Osteocyte (in vitro differentiated cells): ENCODE results near the gene DENND1A. TPM values are rescaled to one million over a fixed set of nuclear protein-coding genes. Genes with fewer than 3 reads are reported as not detected.
"Not testable (repeated sequence)": the region's sequence is repeated elsewhere in the genome, so short reads cannot be mapped to it uniquely, and the experiment has no call there.

ENCODE experiments used
- DNase-seq: peaks from one replicate; pipeline ENCODE4 v3.0.0; 2021; ENCODE audit warnings: mixed read lengths; ENCODE audit not compliant: unreplicated experiment; ENCODE audit errors: extremely low spot score
- H3K27ac Mint-ChIP-seq: one replicate; pipeline ENCODE4 v1.8.0; 2021; ENCODE audit warnings: mild to moderate bottlenecking, mixed read lengths; ENCODE audit not compliant: unreplicated experiment
- H3K27me3 Mint-ChIP-seq: one replicate; pipeline ENCODE4 v1.8.0; 2021; ENCODE audit warnings: mixed read lengths; ENCODE audit not compliant: unreplicated experiment
- H3K36me3 Mint-ChIP-seq: one replicate; pipeline ENCODE4 v1.8.0; 2021; ENCODE audit warnings: mixed read lengths; ENCODE audit not compliant: unreplicated experiment
- H3K4me1 Mint-ChIP-seq: one replicate; pipeline ENCODE4 v1.8.0; 2021; ENCODE audit warnings: mixed read lengths; ENCODE audit not compliant: unreplicated experiment
- H3K4me3 Mint-ChIP-seq: one replicate; pipeline ENCODE4 v1.8.0; 2021; ENCODE audit warnings: mild to moderate bottlenecking, moderate library complexity, mixed read lengths; ENCODE audit not compliant: unreplicated experiment
- H3K9me3 Mint-ChIP-seq: one replicate; pipeline ENCODE4 v1.8.0; 2021; ENCODE audit warnings: mixed read lengths; ENCODE audit not compliant: unreplicated experiment
- CTCF ChIP-seq: fragments of 200-600 bp; sonication (generic); IDR thresholded peaks from 2 replicates; pipeline ENCODE4 v1.5.0; 2021; ENCODE audit warnings: antibody characterized with exemption, mild to moderate bottlenecking, moderate library complexity
- total RNA-seq: library from RNA; stranded (reverse); gene quantifications from 2 replicates; pipeline ENCODE4 v1.2.1, GENCODE V29; 2021

Gene DENND1A
- total RNA-seq, 1 donor from 2014 or later: 19.8 TPM

DNA sequence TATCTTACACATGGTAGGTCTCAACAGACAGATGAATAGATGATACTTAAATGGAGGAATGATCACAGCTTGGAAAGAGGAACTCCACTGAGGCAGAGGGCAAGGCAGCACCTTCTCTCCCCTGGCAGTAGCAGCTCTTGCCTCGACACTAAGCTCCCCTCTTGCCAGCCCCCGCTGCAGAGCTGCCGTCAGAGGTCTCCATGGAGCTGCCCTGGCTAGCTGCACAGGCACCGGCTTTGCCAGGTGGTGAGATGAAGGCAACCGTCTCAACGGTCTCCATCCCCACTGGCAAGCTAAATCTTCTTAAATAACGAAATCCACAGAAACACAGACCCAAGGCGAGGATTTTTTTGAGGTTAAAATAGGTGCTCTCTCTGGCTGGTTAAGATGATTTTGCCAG is 492.7 kb downstream of the DENND1A start:
- Mint-ChIP-seq H3K36me3 (peaks cover 23% of the 10 kb centered on the region), H3K4me3 (no peak overlapping the region), H3K27me3 (no peaks in the 10 kb centered on the region), H3K9me3 (no peaks in the 10 kb centered on the region), H3K27ac (no peak overlapping the region), H3K4me1 (no peaks in the 10 kb centered on the region)
- no peak for TF ChIP-seq CTCF
- no peak for DNase-seq

GRCh38 chr9:123435471-123435870 is 494.5 kb downstream of the DENND1A start:
- no peak for DNase-seq
- TF ChIP-seq CTCF: no peak
- Mint-ChIP-seq H3K4me3 (no peak overlapping the region), H3K27me3 (no peaks in the 10 kb centered on the region), H3K27ac (no peak overlapping the region), H3K9me3 (no peaks in the 10 kb centered on the region), H3K4me1 (no peaks in the 10 kb centered on the region), H3K36me3 (peaks cover 24% of the 10 kb centered on the region)

DNA sequence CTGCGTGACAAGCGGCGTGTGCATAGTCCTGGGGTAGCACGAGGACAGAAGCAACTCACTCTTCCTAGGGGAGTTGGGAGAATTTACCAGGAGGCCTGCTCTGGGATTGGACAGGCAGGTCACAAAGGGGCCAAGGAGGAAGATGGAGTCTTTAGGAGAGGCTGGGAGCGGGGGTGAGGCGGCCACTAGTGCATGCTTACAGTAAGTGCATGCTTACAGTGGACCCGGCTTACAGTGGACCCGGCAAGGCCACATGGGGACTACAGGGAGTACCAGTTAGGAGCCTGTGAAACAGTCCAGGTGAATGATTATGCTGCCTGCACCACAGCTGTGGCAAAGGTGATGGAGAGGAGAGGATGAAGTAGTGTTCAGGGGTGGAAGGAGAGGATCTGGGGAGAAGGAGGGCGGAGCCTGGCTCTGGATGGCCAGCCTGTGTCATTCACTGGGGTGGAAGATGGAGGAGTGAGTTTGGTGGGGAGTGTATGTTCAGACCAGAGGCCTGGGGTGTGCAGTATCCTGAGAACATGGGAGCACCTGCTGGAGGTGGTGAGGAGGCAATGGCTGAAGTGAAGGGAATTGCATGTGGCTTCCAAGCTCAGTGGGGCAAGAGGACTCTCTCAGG is 495.2 kb downstream of the DENND1A start:
- H3K36me3 Mint-ChIP-seq: peaks cover 26% of the 10 kb centered on the region
- no peaks in the 10 kb centered on the region for H3K9me3 Mint-ChIP-seq
- no peak for TF ChIP-seq CTCF
- no peak overlapping the region for H3K4me3 Mint-ChIP-seq
- H3K27me3 Mint-ChIP-seq: no peaks in the 10 kb centered on the region
- no peak overlapping the region for H3K27ac Mint-ChIP-seq
- no peak for DNase-seq
- no peaks in the 10 kb centered on the region for H3K4me1 Mint-ChIP-seq

- Mint-ChIP-seq H3K9me3 (peaks cover 4% of the 10 kb centered on the region), H3K36me3 (peaks cover 37% of the 10 kb centered on the region), H3K4me1 (no peaks in the 10 kb centered on the region), H3K27ac (no peak overlapping the region), H3K4me3 (no peak overlapping the region), H3K27me3 (no peaks in the 10 kb centered on the region)
- DNase-seq: no peak
- no peak for TF ChIP-seq CTCF
These were observed 497.3 kb downstream of the DENND1A start for GRCh38 chr9:123432331-123433236.

- no peak for DNase-seq
- Mint-ChIP-seq H3K27me3 (no peaks in the 10 kb centered on the region), H3K27ac (no peak overlapping the region), H3K9me3 (peaks cover 4% of the 10 kb centered on the region), H3K4me1 (no peaks in the 10 kb centered on the region), H3K36me3 (peaks cover 35% of the 10 kb centered on the region), H3K4me3 (no peak overlapping the region)
- TF ChIP-seq CTCF: no peak
These were observed 498.3 kb downstream of the DENND1A start for GRCh38 chr9:123431581-123431980.

DNA sequence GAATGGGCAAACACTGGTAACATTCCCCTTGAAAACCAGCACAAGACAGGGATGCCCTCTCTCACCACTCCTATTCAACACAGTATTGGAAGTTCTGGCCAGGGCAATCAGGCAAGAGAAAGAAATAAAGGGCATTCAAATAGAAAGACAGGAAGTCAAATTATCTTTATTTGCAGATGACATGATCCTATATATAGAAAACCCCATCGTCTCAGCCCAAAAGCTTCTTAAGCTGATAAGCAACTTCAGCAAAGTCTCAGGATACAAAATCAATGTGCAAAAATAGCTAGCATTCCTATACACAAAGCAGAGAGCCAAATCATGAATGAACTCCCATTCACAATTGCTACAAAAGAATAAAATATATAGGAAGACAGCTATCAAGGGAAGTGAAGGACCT is 501.5 kb downstream of the DENND1A start:
- H3K36me3 Mint-ChIP-seq: peaks cover 29% of the 10 kb centered on the region

More for the DNA sequence above, 501.5 kb downstream of the DENND1A start:
- H3K9me3 Mint-ChIP-seq, H3K27ac Mint-ChIP-seq, DNase-seq, H3K4me1 Mint-ChIP-seq, H3K4me3 Mint-ChIP-seq, H3K27me3 Mint-ChIP-seq: not testable (repeated sequence)
